ENCODE results near the gene ACOX1.
A peak's percentile ranks its signal among the peaks of the same experiment; 100 is the strongest.

Gene ACOX1

DNA sequence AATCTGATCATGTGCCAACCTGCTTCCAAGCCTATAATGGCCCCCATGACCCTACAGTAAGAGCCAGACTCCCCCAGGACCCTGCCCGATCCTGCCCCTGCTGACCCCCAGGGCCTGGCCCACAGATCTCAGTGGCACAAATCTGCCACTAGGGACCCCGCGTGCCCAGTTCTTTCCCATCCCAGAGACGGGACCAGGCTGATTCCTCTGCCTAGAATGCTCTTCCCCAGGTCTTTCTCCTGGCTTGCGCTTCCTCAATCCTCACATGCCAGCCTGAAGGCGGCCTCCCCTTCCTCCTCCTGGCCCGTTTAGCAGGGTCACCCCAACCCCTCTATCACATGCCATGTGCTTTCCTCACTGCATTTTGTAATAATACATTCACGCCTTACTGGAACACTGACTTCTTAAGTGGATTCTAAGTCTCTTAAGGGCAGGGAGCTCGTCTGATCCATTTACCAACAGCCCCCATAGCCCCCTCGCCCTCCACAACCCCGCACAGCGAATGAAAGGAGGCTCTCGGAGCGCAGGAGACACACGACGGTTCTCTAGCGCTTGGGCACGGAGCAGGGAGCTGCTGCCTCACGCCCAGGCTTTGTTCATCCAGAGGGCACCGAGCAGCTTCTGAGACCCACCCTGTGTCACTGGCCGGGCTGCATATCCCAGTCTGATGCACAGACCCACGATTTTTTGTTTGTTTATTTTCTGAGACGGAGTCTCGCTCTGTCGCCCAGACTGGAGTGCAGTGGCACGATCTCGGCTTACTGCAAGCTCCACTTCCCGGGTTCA lies 83.4 kb downstream of the ACOX1 start:
- H3K9me3 ChIP-seq (replicated peaks in 1 of 2; ENCODE audit: control insufficient read depth in 2 of 2, insufficient read depth in 1 of 2, low read depth in 1 of 2, low read length in 2 of 2): no peaks in the 10 kb centered on the region
- H3K4me3 ChIP-seq (ENCODE audit: low read length in 2 of 2): peak overlapping the region; percentile 32 to 56
- peak overlapping the region; percentile 53 for H3K9ac ChIP-seq (ENCODE audit: low read depth, low read length, poor library complexity)
- H2AK5ac ChIP-seq (ENCODE audit: low read depth, low read length): peak overlapping the region; percentile 82
- H2AFZ ChIP-seq (ENCODE audit: low read length): no peak overlapping the region
- no peak overlapping the region for H3K4ac ChIP-seq (ENCODE audit: low read length)
- peak overlapping the region; percentile 94 for H3K14ac ChIP-seq (ENCODE audit: low read length)
- H3K23ac ChIP-seq (ENCODE audit: low read depth, low read length, poor library complexity): peak overlapping the region; percentile 37
- H2BK12ac ChIP-seq (ENCODE audit: low read length): peak overlapping the region; percentile 4
- no CpG with 5 or more reads among the region's 28 CpGs for WGBS, 2 donors (ENCODE audit: extremely low coverage in 2 of 2, insufficient read length in 2 of 2, insufficient replicate concordance in 1 of 2)
- peak overlapping the region; percentile 23 for H2BK15ac ChIP-seq (ENCODE audit: low read length)
- DNase-seq (ENCODE audit: low spot score): no peak
- peak overlapping the region; percentile 90 for H3K18ac ChIP-seq (ENCODE audit: low read length)
- H3K27me3 ChIP-seq (ENCODE audit: control insufficient read depth in 3 of 3, insufficient read depth in 3 of 3, low read depth in 1 of 3, low read length in 3 of 3): no peaks in the 10 kb centered on the region
- peaks cover 15% of the 10 kb centered on the region for H3K79me1 ChIP-seq (ENCODE audit: low read depth, low read length)
- no peak overlapping the region for H4K91ac ChIP-seq (ENCODE audit: low read depth, low read length, poor library complexity)
- peak overlapping the region; percentile 63 for H3K4me2 ChIP-seq (ENCODE audit: insufficient read depth, low read length, poor library complexity, severe bottlenecking)
- H2BK5ac ChIP-seq (ENCODE audit: low read length): no peak overlapping the region
- peaks cover 0 to 13% of the 10 kb centered on the region in 2 donors for H3K4me1 ChIP-seq (ENCODE audit: control insufficient read depth in 2 of 2, insufficient read depth in 1 of 2, low read depth in 1 of 2, low read length in 2 of 2)
- no peak overlapping the region for H3K27ac ChIP-seq (replicated peaks; ENCODE audit: low read length)
- H4K8ac ChIP-seq (ENCODE audit: low read depth, low read length): no peak overlapping the region
- peaks cover 27 to 35% of the 10 kb centered on the region in 2 donors for H3K36me3 ChIP-seq (replicated peaks in 1 of 2; ENCODE audit: control insufficient read depth in 2 of 2, insufficient read depth in 2 of 2, low read length in 2 of 2)
- H2BK120ac ChIP-seq (ENCODE audit: low read depth, low read length): peak overlapping the region; percentile 42

DNA sequence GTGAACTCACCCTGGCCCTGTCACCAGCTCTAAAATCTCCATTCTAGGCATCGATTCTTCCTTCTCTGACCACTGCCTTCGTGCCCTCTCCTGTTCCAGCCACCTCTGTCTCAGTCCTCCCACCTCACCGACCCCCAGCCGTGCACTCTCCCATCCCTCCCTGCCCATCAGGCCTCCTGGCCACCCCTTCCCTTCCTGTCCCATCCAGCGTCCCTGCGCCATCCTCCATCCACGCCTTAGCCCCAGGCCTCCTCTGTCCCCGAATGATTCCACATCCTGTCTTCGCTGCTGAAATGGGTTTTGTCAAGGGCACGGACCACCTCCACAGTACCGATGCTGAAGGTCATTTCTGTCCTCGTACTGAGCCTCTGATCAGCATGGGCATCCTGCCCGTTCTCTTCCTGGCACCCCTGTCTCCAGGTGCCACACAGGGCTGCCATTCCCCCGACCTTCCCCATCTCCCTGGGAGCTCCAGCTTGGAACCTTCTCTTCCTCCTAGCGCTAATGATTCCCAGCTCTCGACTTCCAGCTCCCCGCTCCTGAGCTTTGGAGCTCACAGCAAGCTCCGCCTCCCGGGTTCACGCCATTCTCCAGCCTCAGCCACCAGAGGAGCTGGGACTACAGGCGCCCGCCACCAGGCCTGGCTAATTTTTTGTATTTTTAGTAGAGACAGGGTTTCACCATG lies 84.8 kb downstream of the ACOX1 start:
- peak overlapping the region; percentile 11 for H3K18ac ChIP-seq (ENCODE audit: low read length)
- WGBS, 2 donors (ENCODE audit: extremely low coverage in 2 of 2, insufficient read length in 2 of 2, insufficient replicate concordance in 1 of 2): no CpG with 5 or more reads among the region's 22 CpGs
- DNase-seq (ENCODE audit: low spot score): no peak

GRCh38 chr17:75893305-75894048 lies 85.5 kb downstream of the ACOX1 start:
- no peak overlapping the region for H2BK15ac ChIP-seq (ENCODE audit: low read length)
- no peak overlapping the region for H2BK12ac ChIP-seq (ENCODE audit: low read length)
- H3K27me3 ChIP-seq (ENCODE audit: control insufficient read depth in 3 of 3, insufficient read depth in 3 of 3, low read depth in 1 of 3, low read length in 3 of 3): no peaks in the 10 kb centered on the region
- no peak overlapping the region for H3K4me3 ChIP-seq (ENCODE audit: low read length in 2 of 2)
- no peak overlapping the region for H4K91ac ChIP-seq (ENCODE audit: low read depth, low read length, poor library complexity)
- H3K27ac ChIP-seq (replicated peaks; ENCODE audit: low read length): no peak overlapping the region
- H3K36me3 ChIP-seq (replicated peaks in 1 of 2; ENCODE audit: control insufficient read depth in 2 of 2, insufficient read depth in 2 of 2, low read length in 2 of 2): peaks cover 14 to 24% of the 10 kb centered on the region in 2 donors
- no peak overlapping the region for H3K18ac ChIP-seq (ENCODE audit: low read length)
- no peak overlapping the region for H3K4me2 ChIP-seq (ENCODE audit: insufficient read depth, low read length, poor library complexity, severe bottlenecking)
- peaks cover 0 to 2% of the 10 kb centered on the region in 2 donors for H3K9me3 ChIP-seq (replicated peaks in 1 of 2; ENCODE audit: control insufficient read depth in 2 of 2, insufficient read depth in 1 of 2, low read depth in 1 of 2, low read length in 2 of 2)
- H3K79me1 ChIP-seq (ENCODE audit: low read depth, low read length): peaks cover 15% of the 10 kb centered on the region
- H2AK5ac ChIP-seq (ENCODE audit: low read depth, low read length): peak overlapping the region; percentile 48
- no peak overlapping the region for H2AFZ ChIP-seq (ENCODE audit: low read length)
- H3K4ac ChIP-seq (ENCODE audit: low read length): no peak overlapping the region
- H2BK5ac ChIP-seq (ENCODE audit: low read length): peak overlapping the region; percentile 47
- H3K4me1 ChIP-seq (ENCODE audit: control insufficient read depth in 2 of 2, insufficient read depth in 1 of 2, low read depth in 1 of 2, low read length in 2 of 2): peaks cover 0 to 13% of the 10 kb centered on the region in 2 donors
- H4K8ac ChIP-seq (ENCODE audit: low read depth, low read length): no peak overlapping the region
- no peak overlapping the region for H2BK120ac ChIP-seq (ENCODE audit: low read depth, low read length)
- no CpG with 5 or more reads among the region's 18 CpGs for WGBS, 2 donors (ENCODE audit: extremely low coverage in 2 of 2, insufficient read length in 2 of 2, insufficient replicate concordance in 1 of 2)
- no peak for DNase-seq (ENCODE audit: low spot score)
- no peak overlapping the region for H3K14ac ChIP-seq (ENCODE audit: low read length)
- peak overlapping the region; percentile 75 for H3K9ac ChIP-seq (ENCODE audit: low read depth, low read length, poor library complexity)
- no peak overlapping the region for H3K23ac ChIP-seq (ENCODE audit: low read depth, low read length, poor library complexity)

More for the DNA sequence above, 84.8 kb downstream of the ACOX1 start:
- H3K4me2 ChIP-seq (ENCODE audit: insufficient read depth, low read length, poor library complexity, severe bottlenecking): no peak overlapping the region
- H2AFZ ChIP-seq (ENCODE audit: low read length): no peak overlapping the region
- no peak overlapping the region for H2BK15ac ChIP-seq (ENCODE audit: low read length)
- H2BK120ac ChIP-seq (ENCODE audit: low read depth, low read length): no peak overlapping the region
- peaks cover 0 to 2% of the 10 kb centered on the region in 2 donors for H3K9me3 ChIP-seq (replicated peaks in 1 of 2; ENCODE audit: control insufficient read depth in 2 of 2, insufficient read depth in 1 of 2, low read depth in 1 of 2, low read length in 2 of 2)
- H3K4me3 ChIP-seq (ENCODE audit: low read length in 2 of 2): no peak overlapping the region
- peak overlapping the region; percentile 75 for H3K9ac ChIP-seq (ENCODE audit: low read depth, low read length, poor library complexity)
- peak overlapping the region; percentile 47 for H2BK5ac ChIP-seq (ENCODE audit: low read length)
- H3K27ac ChIP-seq (replicated peaks; ENCODE audit: low read length): no peak overlapping the region
- H3K79me1 ChIP-seq (ENCODE audit: low read depth, low read length): peaks cover 15% of the 10 kb centered on the region
- no peak overlapping the region for H3K23ac ChIP-seq (ENCODE audit: low read depth, low read length, poor library complexity)
- no peak overlapping the region for H4K8ac ChIP-seq (ENCODE audit: low read depth, low read length)
- H3K14ac ChIP-seq (ENCODE audit: low read length): no peak overlapping the region
- H3K4me1 ChIP-seq (ENCODE audit: control insufficient read depth in 2 of 2, insufficient read depth in 1 of 2, low read depth in 1 of 2, low read length in 2 of 2): peaks cover 0 to 13% of the 10 kb centered on the region in 2 donors
- no peak overlapping the region for H4K91ac ChIP-seq (ENCODE audit: low read depth, low read length, poor library complexity)
- no peaks in the 10 kb centered on the region for H3K27me3 ChIP-seq (ENCODE audit: control insufficient read depth in 3 of 3, insufficient read depth in 3 of 3, low read depth in 1 of 3, low read length in 3 of 3)
- peaks cover 21 to 23% of the 10 kb centered on the region in 2 donors for H3K36me3 ChIP-seq (replicated peaks in 1 of 2; ENCODE audit: control insufficient read depth in 2 of 2, insufficient read depth in 2 of 2, low read length in 2 of 2)
- no peak overlapping the region for H2BK12ac ChIP-seq (ENCODE audit: low read length)
- no peak overlapping the region for H3K4ac ChIP-seq (ENCODE audit: low read length)
- H2AK5ac ChIP-seq (ENCODE audit: low read depth, low read length): peak overlapping the region; percentile 48
